Amniotic stem cell (primary cell): Measurements from ENCODE around the gene SEMA3D.

Experiments
- DNase-seq: peaks from one replicate; lab custom pipeline; 2025; lab: John Stamatoyannopoulos, UW

SEMA3D gene

DNA sequence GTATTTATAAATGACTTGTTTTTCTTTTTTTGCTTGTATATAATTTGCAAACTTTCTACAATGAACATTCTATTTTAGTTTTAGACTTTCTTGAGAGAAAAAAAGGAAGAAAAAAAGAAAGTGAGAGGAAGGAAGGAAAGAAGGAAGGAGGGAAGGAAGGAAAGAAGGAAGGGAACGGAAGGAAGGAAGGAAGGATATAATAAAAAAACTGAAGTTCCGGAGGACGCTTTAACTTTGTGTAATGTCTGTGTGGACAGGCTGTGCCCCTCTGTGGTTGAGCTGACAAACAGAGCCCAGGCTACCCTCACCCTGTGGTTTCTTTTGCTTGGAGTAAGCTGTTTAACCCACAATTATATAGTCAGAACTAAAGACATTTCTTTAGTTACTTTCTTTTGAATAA lies 108.7 kb downstream of the SEMA3D start:
- DNase-seq = no peak

DNA sequence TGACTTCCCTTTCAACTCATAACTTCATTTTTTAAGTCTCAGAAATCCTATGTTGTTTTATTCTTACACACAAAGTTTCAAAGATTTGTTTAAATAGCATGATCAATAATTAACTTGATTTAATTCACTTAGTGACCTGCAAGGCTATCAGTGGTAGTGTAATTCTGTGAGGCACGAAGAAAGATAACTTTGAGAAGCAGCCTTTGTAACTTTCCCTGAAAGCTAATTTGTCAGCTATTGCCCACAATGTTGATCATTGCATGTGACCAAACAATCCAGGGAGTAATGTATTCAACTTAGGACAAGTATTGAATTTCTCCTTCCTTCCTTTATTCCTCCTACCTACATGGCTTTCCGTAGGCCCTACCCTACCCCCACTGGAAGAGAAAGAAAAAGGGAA lies 111.0 kb downstream of the SEMA3D start:
- DNase-seq = no peak

DNA sequence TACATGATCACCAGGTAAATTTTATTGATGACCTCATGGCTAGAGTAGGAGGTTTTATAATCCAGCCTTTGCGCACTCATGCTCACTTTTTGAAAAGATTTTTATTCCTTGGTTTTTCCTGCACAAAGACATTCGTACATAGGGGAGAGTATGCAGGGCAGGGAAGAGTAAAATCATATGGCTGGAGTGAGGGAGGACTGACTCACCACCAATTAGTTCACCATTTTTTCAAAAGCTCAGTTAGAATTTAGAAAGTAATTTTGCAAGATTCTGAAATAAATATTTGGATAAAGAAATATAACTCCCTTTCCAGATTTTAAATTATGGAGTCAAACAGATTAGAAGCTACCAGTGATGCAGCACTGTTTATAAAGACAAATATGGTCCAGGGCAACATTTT lies 111.9 kb downstream of the SEMA3D start:
- DNase-seq = no peak

DNA sequence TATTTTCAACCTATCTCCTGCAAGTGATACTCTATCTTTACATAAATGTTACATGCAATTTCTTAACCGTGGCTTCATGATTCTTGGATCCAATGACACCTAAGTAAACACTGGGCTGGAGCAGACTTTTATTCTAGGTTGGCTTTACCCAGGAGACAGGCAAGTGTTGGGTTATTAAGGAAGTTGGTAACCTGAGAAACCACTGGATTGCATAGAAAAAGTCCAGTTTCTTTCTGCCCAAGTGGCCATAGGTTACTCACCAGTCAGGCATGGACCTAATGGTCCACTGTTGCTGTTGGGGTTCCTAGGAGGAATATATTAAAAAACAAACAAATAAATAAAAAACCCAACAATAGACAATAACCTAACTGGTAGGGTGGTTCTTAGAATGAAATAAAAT lies 112.8 kb downstream of the SEMA3D start:
- no peak for DNase-seq

DNA sequence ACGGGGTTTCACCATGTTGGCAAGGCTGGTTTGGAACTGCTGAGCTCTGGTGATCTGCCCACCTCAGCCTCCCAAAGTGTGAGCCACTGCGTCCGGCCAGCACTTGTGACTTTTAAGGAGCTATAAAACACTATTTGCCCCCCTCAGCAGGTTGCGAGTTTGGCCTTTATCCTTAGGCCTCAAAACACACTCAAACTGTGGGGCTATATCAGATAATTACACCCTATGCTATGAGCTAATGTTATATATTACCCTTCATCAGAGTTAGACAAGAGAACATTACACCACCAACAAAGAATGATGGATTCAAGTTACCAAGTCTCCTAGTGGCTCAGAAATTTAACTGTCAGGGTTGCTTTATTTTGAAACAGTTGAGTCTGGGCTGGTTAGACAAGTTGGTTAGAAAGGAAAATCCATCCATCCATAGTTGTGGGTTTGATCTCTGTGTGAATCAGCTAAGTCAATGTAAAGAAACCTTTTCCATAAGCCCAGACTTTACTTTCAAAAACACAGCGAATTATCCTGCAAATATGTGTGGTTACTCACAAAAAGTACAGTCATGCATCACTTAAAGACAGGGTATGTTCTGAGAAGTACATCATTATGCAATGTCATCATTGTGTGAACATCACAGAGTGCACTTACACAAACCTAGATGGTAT lies 115.8 kb downstream of the SEMA3D start:
- DNase-seq = peak; percentile 71

DNA sequence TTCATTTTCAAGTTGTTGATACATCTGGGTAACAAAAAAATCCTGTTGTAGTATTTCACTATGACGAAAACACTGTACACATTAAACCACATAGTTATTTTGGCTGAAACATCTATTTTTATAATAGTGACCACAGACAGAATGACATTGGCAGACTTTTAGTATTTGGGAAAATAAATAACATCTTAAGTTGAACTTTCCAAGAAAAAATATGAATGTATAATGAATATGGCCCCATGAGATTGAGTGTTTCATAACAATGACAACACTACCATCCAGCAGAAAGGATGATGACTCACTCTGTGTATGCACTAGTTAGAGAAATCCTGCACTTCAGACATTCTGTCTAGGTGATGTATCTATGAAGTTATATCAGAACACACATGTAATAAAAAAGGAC lies 118.1 kb downstream of the SEMA3D start:
- no peak for DNase-seq

DNA sequence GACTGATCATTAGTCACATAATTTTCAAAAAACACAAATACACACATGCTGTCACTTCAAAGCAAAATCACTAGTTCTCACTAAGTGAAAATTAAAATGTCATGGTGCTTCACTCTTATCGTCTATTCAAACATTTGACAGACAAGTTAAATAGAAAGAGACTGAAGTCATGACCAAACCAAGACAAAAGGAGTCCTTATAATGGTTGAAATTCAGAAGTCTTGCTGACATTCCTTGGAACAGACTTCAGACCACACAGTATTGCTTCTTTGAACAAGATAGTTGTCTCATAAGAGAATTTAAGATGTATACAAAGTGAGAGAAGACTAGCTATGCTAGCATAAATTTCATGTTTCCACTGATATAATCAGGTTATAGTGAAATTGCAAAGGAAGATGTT lies 119.5 kb downstream of the SEMA3D start:
- no peak for DNase-seq

DNA sequence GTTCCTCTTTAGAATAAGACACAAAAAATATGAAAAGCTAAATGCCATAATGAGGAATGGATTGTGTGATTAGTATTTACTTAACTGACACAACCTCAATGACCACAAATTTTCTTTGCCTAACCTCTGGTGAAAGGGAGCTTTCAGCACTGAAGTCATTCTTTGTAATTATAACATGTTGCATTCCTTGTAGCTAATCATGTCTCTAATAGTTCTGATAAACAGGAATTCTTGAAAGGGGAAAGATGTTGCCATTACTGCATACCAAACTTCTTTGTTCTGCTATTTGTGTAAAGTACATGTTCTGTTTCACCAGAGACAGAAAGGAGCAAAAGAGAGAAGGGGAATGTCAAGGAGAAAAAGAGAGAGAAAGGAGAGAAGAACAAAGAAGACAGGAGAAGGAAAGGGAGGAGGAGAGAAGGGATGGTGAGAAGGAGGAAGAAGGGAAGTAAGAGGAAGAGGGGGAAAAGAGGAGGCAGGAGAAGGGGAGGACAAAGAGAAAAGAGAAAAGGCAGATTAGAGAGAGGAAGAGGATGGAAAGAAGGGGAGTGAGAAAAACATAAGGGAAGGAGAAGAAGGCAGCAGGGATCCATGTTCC lies 120.9 kb downstream of the SEMA3D start:
- DNase-seq = no peak

DNA sequence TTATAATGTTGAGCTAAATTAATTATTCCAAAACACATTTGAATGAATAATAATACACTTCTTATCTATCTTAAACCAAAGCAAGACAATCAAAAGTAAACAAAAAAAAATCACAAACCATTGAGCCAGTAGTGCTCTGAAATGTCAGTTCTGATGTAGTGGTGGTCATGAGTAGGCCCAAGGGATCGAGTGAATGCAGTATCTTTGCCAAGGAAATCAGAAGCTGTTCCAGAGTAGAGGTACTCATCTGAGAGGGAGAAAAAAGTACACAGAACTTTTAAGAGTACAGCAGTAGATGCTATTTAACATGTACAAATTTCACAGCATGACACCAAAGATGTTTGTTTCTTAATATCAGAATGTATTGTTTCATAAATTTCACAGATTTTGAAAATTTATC lies 121.5 kb downstream of the SEMA3D start:
- DNase-seq = no peak

DNA sequence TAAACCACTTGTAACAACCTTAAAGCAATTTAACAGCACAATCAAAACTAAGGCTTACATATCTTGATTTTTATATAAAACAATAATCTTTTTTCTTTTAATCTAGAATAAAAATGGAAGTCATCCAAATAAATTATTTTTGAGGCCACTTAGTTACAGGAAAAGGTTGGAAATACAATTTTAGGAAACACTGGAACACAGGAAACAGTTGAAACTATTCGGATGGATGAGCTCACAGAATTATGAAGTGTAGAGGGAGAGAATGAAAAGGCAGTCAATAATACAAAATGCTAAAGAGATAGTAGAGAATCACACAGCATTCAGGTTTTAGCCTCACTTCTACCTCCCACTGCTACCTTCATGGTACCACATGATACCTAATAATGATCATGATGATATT lies 124.2 kb downstream of the SEMA3D start:
- DNase-seq = no peak

DNA sequence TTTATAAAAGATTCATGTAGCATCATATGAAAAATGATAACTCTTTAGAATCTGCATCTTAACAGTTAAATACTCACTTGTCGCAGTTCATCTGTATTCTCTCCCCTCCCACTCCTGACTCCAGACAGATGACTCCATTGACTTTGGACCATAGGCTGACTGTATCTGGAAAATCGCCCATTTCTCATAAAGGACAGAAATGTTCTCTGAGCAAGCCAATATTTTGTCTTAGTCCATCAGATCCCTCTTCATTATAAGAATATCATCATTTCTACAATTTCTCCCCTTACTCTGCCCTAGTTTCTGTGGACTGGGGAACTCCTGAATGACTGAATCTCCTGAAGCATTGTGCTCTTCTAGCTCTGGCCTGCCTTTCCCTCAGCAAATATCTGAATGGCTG lies 125.4 kb downstream of the SEMA3D start:
- DNase-seq = no peak

DNA sequence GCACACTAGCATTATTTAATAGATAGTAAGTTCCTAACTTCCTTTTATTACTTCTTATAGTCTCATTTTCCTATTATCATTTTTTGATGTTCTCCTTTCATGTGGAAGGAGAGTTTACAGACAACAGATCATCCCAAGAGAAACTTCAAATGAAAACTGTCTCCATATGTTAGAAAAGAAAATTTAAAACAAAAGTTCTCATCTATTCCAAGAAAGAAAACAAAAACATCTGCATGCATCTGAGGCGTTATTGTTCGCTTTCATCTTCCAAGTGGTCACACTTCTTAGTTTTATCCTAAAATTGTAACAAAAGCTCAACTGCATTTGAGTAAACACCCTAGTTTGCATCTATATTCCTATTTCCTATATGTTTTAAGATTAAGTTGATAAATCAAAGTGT lies 126.2 kb downstream of the SEMA3D start:
- no peak for DNase-seq

DNA sequence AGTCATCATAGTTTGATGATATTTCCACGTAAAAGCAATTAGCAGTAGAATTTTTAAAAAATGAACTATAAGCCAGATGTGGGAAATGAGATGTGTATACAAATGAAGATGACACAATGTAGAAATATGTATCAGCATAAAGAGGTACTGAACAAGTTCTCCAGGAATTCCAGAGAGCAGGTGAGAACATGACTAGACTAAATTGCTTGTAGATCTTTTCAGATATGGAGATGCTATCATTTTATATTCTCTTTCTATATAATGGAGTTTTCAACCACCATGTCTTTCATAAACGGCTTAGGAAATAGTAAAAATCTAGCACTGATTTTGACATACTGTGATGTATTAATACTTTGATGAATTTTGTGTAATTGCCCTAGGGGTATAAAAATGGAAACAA lies 130.9 kb downstream of the SEMA3D start:
- no peak for DNase-seq

DNA sequence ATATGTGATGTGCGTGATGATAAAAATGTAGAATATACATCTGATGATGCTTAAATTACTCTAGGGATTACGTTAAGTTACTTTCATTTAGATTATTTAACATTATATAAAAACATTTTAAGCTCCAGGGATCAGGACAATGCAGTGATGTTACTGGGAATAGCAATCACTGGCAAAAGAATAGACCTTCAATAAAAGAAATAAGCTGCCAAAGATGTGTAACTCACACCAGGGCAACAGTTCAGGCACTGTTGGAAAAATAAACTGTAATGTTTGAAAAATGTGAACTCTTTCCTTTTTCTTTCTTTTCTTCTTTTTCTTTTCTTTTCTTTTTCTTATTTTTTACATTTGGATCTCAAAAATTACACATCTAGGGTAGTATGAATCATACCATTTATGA lies 131.7 kb downstream of the SEMA3D start:
- no peak for DNase-seq

DNA sequence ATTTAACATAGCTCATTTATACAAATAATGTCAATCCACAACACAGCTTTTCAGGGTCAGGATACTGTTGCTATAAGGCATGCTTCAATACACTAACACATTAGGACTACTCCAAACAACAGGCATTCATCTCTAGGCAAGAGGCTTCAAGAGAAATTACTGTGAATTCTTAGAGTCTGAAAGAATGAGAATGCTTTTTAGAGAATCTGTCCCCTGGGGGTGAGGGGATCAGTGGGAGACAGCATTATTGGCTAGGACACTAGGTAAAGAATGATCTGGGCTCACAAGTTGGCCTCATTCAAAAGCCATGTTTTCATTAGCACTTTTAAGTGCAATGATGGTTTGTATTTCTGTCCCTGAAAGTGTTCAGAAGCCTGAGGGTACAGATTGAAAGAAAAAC lies 132.6 kb downstream of the SEMA3D start:
- DNase-seq = no peak

DNA sequence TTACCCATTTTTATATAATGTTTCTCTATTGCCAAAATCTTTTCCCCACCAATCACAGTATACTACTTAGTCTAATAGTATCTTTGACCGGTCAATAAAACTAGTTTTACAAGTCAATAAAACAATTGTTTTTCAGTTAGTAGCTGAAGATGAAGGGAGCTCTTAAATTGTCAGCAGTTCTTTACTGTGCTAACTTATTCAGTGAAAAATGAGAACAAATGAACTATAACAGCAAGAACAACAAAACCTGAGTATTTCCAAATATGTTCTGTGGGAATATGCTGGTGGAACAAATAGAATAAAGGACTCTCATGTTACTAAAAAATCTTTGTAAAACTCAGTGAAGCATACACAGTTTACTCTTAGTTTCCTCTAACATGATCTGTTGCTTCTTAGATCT lies 134.0 kb downstream of the SEMA3D start:
- no peak for DNase-seq

DNA sequence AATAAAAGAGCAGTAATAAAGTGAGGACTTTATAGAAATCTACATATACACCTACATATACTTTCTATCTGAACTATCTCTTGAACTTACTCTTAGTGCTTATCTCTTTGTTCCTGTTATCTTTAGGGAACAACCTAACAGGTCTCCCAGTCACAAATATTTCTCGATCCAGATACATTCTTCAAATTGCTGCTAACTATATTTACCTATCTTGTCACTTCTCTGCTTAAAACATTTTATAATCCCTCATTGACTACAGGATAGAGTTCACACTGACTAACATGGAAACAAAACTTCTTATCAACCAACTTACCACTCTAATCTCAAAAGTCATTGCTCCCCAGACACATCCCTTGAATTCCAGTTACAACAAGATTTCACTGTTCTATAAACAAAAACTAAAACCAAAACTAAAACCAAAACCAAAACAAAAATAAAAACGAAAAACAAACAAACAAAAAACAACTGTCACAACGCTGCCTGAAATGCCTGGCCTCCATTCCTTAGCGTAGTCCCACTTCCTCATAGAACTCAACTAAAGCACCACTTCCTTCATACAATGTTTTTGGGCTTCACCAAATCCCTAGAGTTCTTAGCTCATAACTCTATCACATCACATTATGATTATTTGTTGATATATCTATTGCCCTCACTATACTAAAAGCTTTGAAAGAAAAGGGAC lies 134.7 kb downstream of the SEMA3D start:
- no peak for DNase-seq

DNA sequence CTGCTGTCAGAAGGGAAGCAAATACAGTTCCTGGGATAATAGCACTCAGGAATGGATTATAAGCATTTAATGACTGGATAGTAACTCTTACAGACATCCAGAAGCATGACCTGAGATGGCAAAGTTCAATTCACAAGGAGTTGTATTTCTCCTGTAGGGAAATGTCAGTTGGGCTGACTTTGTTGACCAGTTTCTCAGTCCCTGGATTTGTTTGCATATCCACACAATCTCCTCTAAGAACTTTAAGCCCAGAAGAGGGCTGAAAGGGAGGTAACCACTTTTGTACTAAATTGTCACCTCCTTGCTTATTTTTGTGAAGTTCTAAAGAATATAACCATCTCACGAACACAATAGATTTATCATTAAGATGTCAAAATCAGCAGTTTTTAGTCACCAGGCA lies 140.3 kb downstream of the SEMA3D start:
- no peak for DNase-seq

DNA sequence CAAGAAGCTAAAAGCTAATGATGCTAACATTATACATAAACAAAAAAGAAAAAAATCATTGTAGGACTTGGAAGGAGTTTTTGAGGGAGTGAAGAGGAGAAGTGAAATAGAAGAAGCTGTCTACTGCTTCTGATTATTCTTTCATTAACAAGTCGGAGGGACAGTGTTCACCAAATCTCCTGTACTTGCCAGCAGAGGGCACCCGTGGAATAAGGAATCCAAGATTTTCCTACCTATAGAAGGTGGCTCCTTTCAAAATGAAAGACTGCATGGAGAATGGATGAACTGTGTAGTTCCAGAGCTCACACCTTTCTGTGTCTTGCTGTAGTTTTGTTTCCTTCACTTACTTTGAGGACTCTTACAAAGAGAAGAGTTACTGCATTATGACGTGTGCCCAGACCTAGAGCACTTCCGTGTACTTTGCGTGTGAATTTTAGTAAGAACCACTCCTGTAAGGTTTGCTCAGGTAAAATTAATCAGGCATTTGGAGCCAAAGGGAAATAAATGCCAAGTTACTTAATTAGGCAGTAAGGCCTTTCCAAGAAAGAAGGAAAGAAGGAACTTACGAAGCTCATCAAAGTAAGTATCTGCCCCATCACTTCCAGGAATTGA lies 145.1 kb downstream of the SEMA3D start:
- DNase-seq = peak; percentile 39

DNA sequence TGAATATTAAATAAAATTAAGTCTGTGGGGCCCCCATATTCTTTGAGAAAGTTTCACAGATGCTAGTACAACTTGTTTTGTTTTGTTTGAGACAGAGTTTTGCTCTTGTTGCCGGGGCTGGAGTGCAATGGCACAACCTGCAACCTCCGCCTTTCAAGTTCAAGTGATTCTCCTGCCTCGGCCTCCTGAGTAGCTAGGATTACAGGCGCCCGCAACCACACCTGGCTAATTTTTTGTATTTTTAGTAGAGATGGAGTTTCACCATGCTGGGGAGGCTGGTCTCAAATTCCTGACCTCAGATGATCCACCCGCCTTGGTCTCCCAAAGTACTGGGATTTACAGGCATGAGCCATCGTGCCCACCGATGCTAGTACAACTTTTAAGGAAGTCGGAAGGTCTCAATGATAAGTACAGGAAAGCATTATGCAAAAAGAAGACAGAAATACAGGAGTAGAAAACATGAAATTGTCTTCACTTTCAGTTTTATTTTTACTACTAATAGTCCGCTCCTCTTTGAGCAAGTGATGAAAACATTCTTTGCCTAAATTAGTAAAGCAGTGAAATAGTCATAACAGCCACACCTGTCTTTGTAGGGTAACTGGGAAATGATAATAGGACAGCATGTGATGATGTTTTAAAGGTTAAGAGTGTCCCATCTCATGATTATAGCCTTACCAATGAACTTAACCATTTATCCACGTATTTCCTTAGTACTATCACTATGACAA lies 147.5 kb downstream of the SEMA3D start:
- DNase-seq = no peak

DNA sequence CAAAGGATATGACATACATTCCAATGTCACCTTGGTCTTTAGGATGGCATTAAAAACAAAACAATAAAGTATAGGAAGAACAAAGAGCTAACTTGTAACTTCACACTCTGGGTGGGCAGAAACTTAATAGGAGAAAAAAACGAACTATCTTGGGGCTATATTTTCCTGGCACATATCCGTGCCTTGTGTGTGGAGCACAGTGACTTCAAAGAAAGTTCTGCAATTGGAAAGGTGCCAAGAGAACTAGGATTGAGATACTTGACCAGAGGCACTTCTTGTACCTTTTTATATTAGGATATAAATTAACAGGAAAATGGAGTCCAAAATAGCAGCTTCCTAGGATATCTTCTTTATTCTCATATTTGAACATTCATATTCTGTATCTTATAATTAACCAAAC lies 148.4 kb downstream of the SEMA3D start:
- DNase-seq = no peak

DNA sequence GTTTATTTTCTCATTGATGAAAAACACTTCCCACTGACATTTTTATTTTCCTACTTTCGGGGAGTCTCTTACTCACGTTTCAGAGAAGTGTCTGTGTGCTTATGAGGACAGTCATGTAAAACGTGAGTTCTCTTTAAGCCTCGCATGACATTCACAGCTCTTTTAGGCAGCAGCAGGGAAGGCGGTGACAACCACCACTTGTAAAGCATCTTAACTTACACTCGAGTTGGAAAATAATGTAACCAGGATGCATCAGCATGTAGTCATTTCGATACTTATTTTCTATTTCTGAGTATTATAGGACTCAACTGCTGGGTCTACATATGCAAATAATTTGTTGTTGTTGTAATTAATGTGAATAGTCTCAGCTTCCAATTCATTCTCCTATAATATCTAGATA lies 153.6 kb downstream of the SEMA3D start:
- DNase-seq = no peak

DNA sequence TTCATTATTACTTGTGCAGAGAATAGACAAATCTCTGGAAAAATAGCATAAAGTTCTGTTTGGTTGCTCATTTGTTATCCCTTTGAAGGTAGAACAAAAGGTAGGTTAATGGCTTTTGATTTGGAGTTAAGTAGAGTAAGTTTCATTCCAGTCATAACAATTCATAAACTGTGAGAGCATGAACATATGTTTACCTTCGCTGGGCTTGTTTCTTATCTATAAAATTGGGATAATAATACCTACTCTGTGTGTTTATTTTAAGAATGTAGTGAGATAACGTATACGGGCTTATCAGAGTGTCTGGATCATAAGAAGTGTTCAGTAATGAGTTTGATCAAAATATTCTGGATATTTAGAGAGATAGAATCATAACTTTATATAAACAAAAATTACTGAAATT lies 155.4 kb downstream of the SEMA3D start:
- no peak for DNase-seq
